Stimulated activated memory B cell treated with anti-CD40 and anti-IgM and Interleukin-4, amounts not matched to agents 10 μg/mL and 1 μg/mL and 100 μg/mL, for 72 hours (primary cell): ENCODE data around the gene XRCC4.
"Not testable (repeated sequence)": the region's sequence is repeated elsewhere in the genome, so short reads cannot be mapped to it uniquely, and the experiment has no call there.

Experiments
- ATAC-seq: fragments of 150-1000 bp; cut with Tn5 transposase; 2 replicates; pipeline ENCODE4 v1.10.0; 2021
- H3K27ac Mint-ChIP-seq: one replicate; pipeline ENCODE4 v1.8.0; 2022; ENCODE audit warnings: mild to moderate bottlenecking, mixed read lengths
- H3K27me3 Mint-ChIP-seq: one replicate; pipeline ENCODE4 v1.8.0; 2022; ENCODE audit warnings: mixed read lengths
- H3K36me3 Mint-ChIP-seq: one replicate; pipeline ENCODE4 v1.8.0; 2022; ENCODE audit warnings: mixed read lengths
- H3K4me1 Mint-ChIP-seq: one replicate; pipeline ENCODE4 v1.8.0; 2022; ENCODE audit warnings: mixed read lengths
- H3K4me3 Mint-ChIP-seq: one replicate; pipeline ENCODE4 v1.8.0; 2022; ENCODE audit warnings: mild to moderate bottlenecking, moderate library complexity, mixed read lengths
- H3K9me3 Mint-ChIP-seq: one replicate; pipeline ENCODE4 v1.8.0; 2022; ENCODE audit warnings: mixed read lengths

Gene XRCC4

GRCh38 chr5:83125560-83125959 lies 48.2 kb downstream of the XRCC4 start:
- ATAC-seq = no peak
- H3K4me1 Mint-ChIP-seq = no peaks in the 10 kb centered on the region
- no peak overlapping the region for H3K27ac Mint-ChIP-seq
- no peak overlapping the region for H3K4me3 Mint-ChIP-seq
- no peaks in the 10 kb centered on the region for H3K27me3 Mint-ChIP-seq
- peaks cover 6% of the 10 kb centered on the region for H3K9me3 Mint-ChIP-seq
- H3K36me3 Mint-ChIP-seq = peaks cover 47% of the 10 kb centered on the region

- H3K9me3 Mint-ChIP-seq = peaks cover 13% of the 10 kb centered on the region
- no peak overlapping the region for H3K27ac Mint-ChIP-seq
- H3K4me3 Mint-ChIP-seq = no peak overlapping the region
- ATAC-seq = no peak
- H3K27me3 Mint-ChIP-seq = no peaks in the 10 kb centered on the region
- no peaks in the 10 kb centered on the region for H3K4me1 Mint-ChIP-seq
- peaks cover 51% of the 10 kb centered on the region for H3K36me3 Mint-ChIP-seq
Observed at GRCh38 chr5:83126501-83126900, 49.2 kb downstream of the XRCC4 start.

GRCh38 chr5:83133797-83134196 lies 56.5 kb downstream of the XRCC4 start:
- H3K9me3 Mint-ChIP-seq = peaks cover 15% of the 10 kb centered on the region
- ATAC-seq = no peak
- H3K27ac Mint-ChIP-seq = no peak overlapping the region
- H3K4me3 Mint-ChIP-seq = no peak overlapping the region
- no peaks in the 10 kb centered on the region for H3K4me1 Mint-ChIP-seq
- no peaks in the 10 kb centered on the region for H3K27me3 Mint-ChIP-seq
- H3K36me3 Mint-ChIP-seq = peaks cover 62% of the 10 kb centered on the region

GRCh38 chr5:83142526-83142925 lies 65.2 kb downstream of the XRCC4 start:
- Mint-ChIP-seq H3K27me3 (no peaks in the 10 kb centered on the region), H3K4me3 (no peak overlapping the region), H3K9me3 (peaks cover 3% of the 10 kb centered on the region), H3K27ac (no peak overlapping the region), H3K36me3 (peaks cover 22% of the 10 kb centered on the region), H3K4me1 (no peaks in the 10 kb centered on the region)
- no peak for ATAC-seq

- Mint-ChIP-seq H3K9me3 (peaks cover 3% of the 10 kb centered on the region), H3K4me1 (no peaks in the 10 kb centered on the region), H3K27ac (no peak overlapping the region), H3K27me3 (no peaks in the 10 kb centered on the region), H3K36me3 (peaks cover 18% of the 10 kb centered on the region), H3K4me3 (no peak overlapping the region)
- ATAC-seq = no peak
Observed at GRCh38 chr5:83145241-83145640, 67.9 kb downstream of the XRCC4 start.

GRCh38 chr5:83145882-83146331 lies 68.6 kb downstream of the XRCC4 start:
- Mint-ChIP-seq H3K4me3 (no peak overlapping the region), H3K36me3 (peaks cover 11% of the 10 kb centered on the region), H3K27me3 (no peaks in the 10 kb centered on the region), H3K27ac (no peak overlapping the region), H3K4me1 (no peaks in the 10 kb centered on the region), H3K9me3 (peaks cover 3% of the 10 kb centered on the region)
- no peak for ATAC-seq

GRCh38 chr5:83146441-83146840 lies 69.1 kb downstream of the XRCC4 start:
- H3K27me3 Mint-ChIP-seq = no peaks in the 10 kb centered on the region
- H3K36me3 Mint-ChIP-seq = peaks cover 11% of the 10 kb centered on the region
- peaks cover 3% of the 10 kb centered on the region for H3K9me3 Mint-ChIP-seq
- no peak for ATAC-seq
- no peak overlapping the region for H3K4me3 Mint-ChIP-seq
- no peak overlapping the region for H3K27ac Mint-ChIP-seq
- no peaks in the 10 kb centered on the region for H3K4me1 Mint-ChIP-seq

- H3K4me3 Mint-ChIP-seq = no peak overlapping the region
- no peaks in the 10 kb centered on the region for H3K4me1 Mint-ChIP-seq
- peaks cover 3% of the 10 kb centered on the region for H3K9me3 Mint-ChIP-seq
- H3K27me3 Mint-ChIP-seq = no peaks in the 10 kb centered on the region
- no peak overlapping the region for H3K27ac Mint-ChIP-seq
- ATAC-seq = no peak
- H3K36me3 Mint-ChIP-seq = peaks cover 11% of the 10 kb centered on the region
Observed at GRCh38 chr5:83147593-83147992, 70.2 kb downstream of the XRCC4 start.

- no peak overlapping the region for H3K27ac Mint-ChIP-seq
- H3K9me3 Mint-ChIP-seq = peaks cover 3% of the 10 kb centered on the region
- no peaks in the 10 kb centered on the region for H3K27me3 Mint-ChIP-seq
- no peaks in the 10 kb centered on the region for H3K4me1 Mint-ChIP-seq
- no peak overlapping the region for H3K4me3 Mint-ChIP-seq
- no peak for ATAC-seq
- H3K36me3 Mint-ChIP-seq = peaks cover 11% of the 10 kb centered on the region
Observed at GRCh38 chr5:83148370-83148769, 71.0 kb downstream of the XRCC4 start.

- Mint-ChIP-seq H3K27me3 (no peaks in the 10 kb centered on the region), H3K4me1 (no peaks in the 10 kb centered on the region), H3K36me3 (no peaks in the 10 kb centered on the region), H3K9me3 (no peaks in the 10 kb centered on the region), H3K27ac (no peak overlapping the region), H3K4me3 (no peak overlapping the region)
- ATAC-seq = no peak
Observed at GRCh38 chr5:83149671-83150070, 72.3 kb downstream of the XRCC4 start.

- no peak overlapping the region for H3K27ac Mint-ChIP-seq
- no peaks in the 10 kb centered on the region for H3K36me3 Mint-ChIP-seq
- H3K9me3 Mint-ChIP-seq = no peaks in the 10 kb centered on the region
- H3K27me3 Mint-ChIP-seq = no peaks in the 10 kb centered on the region
- H3K4me1 Mint-ChIP-seq = no peaks in the 10 kb centered on the region
- no peak overlapping the region for H3K4me3 Mint-ChIP-seq
- no peak for ATAC-seq
Observed at GRCh38 chr5:83151821-83152220, 74.5 kb downstream of the XRCC4 start.

- not testable (repeated sequence) for H3K4me1 Mint-ChIP-seq, H3K36me3 Mint-ChIP-seq, H3K4me3 Mint-ChIP-seq, ATAC-seq, H3K27me3 Mint-ChIP-seq, H3K9me3 Mint-ChIP-seq, H3K27ac Mint-ChIP-seq
Observed at GRCh38 chr5:83152996-83153395, 75.6 kb downstream of the XRCC4 start.

GRCh38 chr5:83156001-83156400 lies 78.7 kb downstream of the XRCC4 start:
- Mint-ChIP-seq H3K27ac (no peak overlapping the region), H3K4me1 (no peaks in the 10 kb centered on the region), H3K36me3 (no peaks in the 10 kb centered on the region)

GRCh38 chr5:83157163-83157562 lies 79.8 kb downstream of the XRCC4 start:
- no peak for ATAC-seq
- Mint-ChIP-seq H3K4me1 (no peaks in the 10 kb centered on the region), H3K27me3 (no peaks in the 10 kb centered on the region), H3K27ac (no peak overlapping the region), H3K36me3 (no peaks in the 10 kb centered on the region), H3K4me3 (no peak overlapping the region), H3K9me3 (no peaks in the 10 kb centered on the region)

More at GRCh38 chr5:83156001-83156400, 78.7 kb downstream of the XRCC4 start:
- no peak for ATAC-seq
- H3K27me3 Mint-ChIP-seq = no peaks in the 10 kb centered on the region
- H3K9me3 Mint-ChIP-seq = no peaks in the 10 kb centered on the region
- no peak overlapping the region for H3K4me3 Mint-ChIP-seq

- H3K4me1 Mint-ChIP-seq = no peaks in the 10 kb centered on the region
Observed at GRCh38 chr5:83162601-83163000, 85.3 kb downstream of the XRCC4 start.

GRCh38 chr5:83167538-83167937 lies 90.2 kb downstream of the XRCC4 start:
- Mint-ChIP-seq H3K36me3 (no peaks in the 10 kb centered on the region), H3K4me3 (no peak overlapping the region), H3K27me3 (no peaks in the 10 kb centered on the region), H3K27ac (no peak overlapping the region), H3K4me1 (no peaks in the 10 kb centered on the region), H3K9me3 (no peaks in the 10 kb centered on the region)
- ATAC-seq = no peak

More at GRCh38 chr5:83162601-83163000, 85.3 kb downstream of the XRCC4 start:
- H3K4me3 Mint-ChIP-seq = no peak overlapping the region
- ATAC-seq = no peak
- H3K36me3 Mint-ChIP-seq = no peaks in the 10 kb centered on the region
- no peaks in the 10 kb centered on the region for H3K27me3 Mint-ChIP-seq
- H3K27ac Mint-ChIP-seq = no peak overlapping the region
- no peaks in the 10 kb centered on the region for H3K9me3 Mint-ChIP-seq
